Omental fat pad (tissue), 4 donors: ENCODE measurements around the gene HS6ST3. TPM values are rescaled to one million over a fixed set of nuclear protein-coding genes. Genes with fewer than 3 reads are reported as not detected.

Experiments used
- ATAC-seq: fragments of 150-250 bp; one replicate; pipeline ENCODE4 v1.9.1; 2016; ENCODE audit warnings: mild to moderate bottlenecking, moderate library complexity; ENCODE audit not compliant: low FRiP score
- DNase-seq: peaks from one replicate; pipeline ENCODE4 v3.0.0-alpha.2; 2019; ENCODE audit warnings: low spot score
- total RNA-seq, 4 donors: library from RNA; depleted of rRNA; stranded (reverse); fragments of >200 nt; gene quantifications; one replicate each; pipeline ENCODE4 v1.1.0, GENCODE V29; 2016
- TF ChIP-seq, protein P1 (sequence below), 3 donors: fragments of 450-650 bp; IDR thresholded peaks; one replicate each; pipeline ENCODE4 v1.5.1; 2016 to 2017; ENCODE audit warnings: antibody characterized with exemption in 3 of 3, mild to moderate bottlenecking in 3 of 3, moderate library complexity in 2 of 3

The HS6ST3 gene
- total RNA-seq, 4 donors from 2014 or later = 0.09 to 0.32 (median 0.24) TPM; not detected in 1

GRCh38 chr13:96181911-96182310, 92.0 kb downstream of the HS6ST3 start:
- DNase-seq (no peak), ATAC-seq (no peak)
- TF ChIP-seq, protein P1, sequence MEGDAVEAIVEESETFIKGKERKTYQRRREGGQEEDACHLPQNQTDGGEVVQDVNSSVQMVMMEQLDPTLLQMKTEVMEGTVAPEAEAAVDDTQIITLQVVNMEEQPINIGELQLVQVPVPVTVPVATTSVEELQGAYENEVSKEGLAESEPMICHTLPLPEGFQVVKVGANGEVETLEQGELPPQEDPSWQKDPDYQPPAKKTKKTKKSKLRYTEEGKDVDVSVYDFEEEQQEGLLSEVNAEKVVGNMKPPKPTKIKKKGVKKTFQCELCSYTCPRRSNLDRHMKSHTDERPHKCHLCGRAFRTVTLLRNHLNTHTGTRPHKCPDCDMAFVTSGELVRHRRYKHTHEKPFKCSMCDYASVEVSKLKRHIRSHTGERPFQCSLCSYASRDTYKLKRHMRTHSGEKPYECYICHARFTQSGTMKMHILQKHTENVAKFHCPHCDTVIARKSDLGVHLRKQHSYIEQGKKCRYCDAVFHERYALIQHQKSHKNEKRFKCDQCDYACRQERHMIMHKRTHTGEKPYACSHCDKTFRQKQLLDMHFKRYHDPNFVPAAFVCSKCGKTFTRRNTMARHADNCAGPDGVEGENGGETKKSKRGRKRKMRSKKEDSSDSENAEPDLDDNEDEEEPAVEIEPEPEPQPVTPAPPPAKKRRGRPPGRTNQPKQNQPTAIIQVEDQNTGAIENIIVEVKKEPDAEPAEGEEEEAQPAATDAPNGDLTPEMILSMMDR (IDR thresholded peaks at IDR 0.05) = no peak

DNA sequence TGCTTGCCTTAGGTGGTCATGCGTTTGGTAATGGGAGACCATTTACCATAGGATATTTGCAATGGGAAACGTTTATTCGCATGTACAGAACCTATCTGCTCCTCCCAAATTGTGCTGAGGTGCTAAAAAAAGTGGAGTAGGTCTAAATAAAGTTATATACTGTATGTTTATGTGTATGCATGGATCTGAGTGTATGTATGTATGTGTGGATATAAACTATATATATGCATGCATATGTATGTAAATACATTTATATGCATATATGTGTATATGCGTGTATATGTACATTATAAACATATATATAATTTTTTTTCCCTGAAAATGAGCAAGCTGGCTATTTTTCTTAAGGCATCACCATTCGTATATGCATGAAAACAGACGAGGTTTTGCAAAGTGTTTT, 95.9 kb downstream of the HS6ST3 start:
- TF ChIP-seq, protein P1 (IDR thresholded peaks at IDR 0.05) = no peak
- DNase-seq (no peak), ATAC-seq (no peak)

- ATAC-seq = no peak
- no peak for DNase-seq
- TF ChIP-seq, protein P1 (IDR thresholded peaks at IDR 0.05) = no peak
Observed at GRCh38 chr13:96191367-96191766, 101.5 kb downstream of the HS6ST3 start.

DNA sequence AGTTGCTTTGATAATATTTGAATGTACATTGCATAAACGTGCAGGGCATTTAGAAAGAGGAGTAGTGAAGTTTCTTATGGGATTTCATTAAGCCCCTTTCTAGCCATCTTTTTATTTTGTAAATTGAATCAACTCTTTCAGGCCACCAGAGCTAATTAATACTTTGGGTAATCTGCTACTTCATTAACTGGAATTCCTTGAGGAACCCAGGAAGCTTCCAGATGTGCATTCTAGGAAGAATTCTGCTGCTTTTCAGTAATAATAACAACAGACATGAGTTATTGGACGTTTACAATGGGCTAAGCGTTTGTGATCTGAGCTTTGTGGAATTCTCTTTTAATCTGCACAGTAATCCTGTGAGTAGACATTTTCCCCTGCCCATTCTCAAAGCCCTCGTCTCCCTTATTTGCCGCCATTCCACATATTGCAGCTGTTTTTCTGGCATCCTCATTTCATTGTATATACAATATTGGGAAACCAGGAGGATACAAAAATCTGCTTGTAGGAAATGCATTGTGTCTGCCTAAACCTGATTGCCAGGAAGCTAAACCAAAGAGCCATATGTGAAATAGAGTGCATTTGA, 103.9 kb downstream of the HS6ST3 start:
- ATAC-seq = no peak
- TF ChIP-seq, protein P1 (IDR thresholded peaks at IDR 0.05) = no peak

GRCh38 chr13:96198038-96198437, 108.1 kb downstream of the HS6ST3 start:
- ATAC-seq = no peak
- no peak for DNase-seq
- TF ChIP-seq, protein P1 (IDR thresholded peaks at IDR 0.05) = no peak

More for the DNA sequence above, 103.9 kb downstream of the HS6ST3 start:
- DNase-seq = no peak

GRCh38 chr13:96199315-96199714, 109.4 kb downstream of the HS6ST3 start:
- no peak for DNase-seq
- TF ChIP-seq, protein P1 (IDR thresholded peaks at IDR 0.05) = no peak
- no peak for ATAC-seq

GRCh38 chr13:96200810-96201209, 110.9 kb downstream of the HS6ST3 start:
- no peak for DNase-seq
- TF ChIP-seq, protein P1 (IDR thresholded peaks at IDR 0.05) = no peak
- no peak for ATAC-seq
